HPDE6-E6E7 (cell line): ENCODE results near the gene KLK15.

ENCODE experiments used
- DNase-seq: peaks from one replicate; pipeline ENCODE4 v3.0.0; 2011; ENCODE audit warnings: missing footprints; ENCODE audit errors: extremely low spot score

Gene KLK15

GRCh38 chr19:50833117-50833801, at the start of gene KLK15:
TSS of gene KLK15 (minus strand) at chr19:50833574. CDS start at chr19:50831492, 2,082 bp downstream.
- no peak for DNase-seq

- DNase-seq = no peak
These were observed 48.8 kb upstream of the KLK15 start for GRCh38 chr19:50882188-50882587.

- DNase-seq = no peak
These were observed 46.9 kb upstream of the KLK15 start for GRCh38 chr19:50880241-50880640.

- DNase-seq = no peak
These were observed 45.5 kb upstream of the KLK15 start for GRCh38 chr19:50878851-50879250.

GRCh38 chr19:50877338-50877737, 44.0 kb upstream of the KLK15 start:
- no peak for DNase-seq

- DNase-seq = no peak
These were observed 43.1 kb upstream of the KLK15 start for GRCh38 chr19:50876456-50876855.

GRCh38 chr19:50875795-50876422, 42.5 kb upstream of the KLK15 start:
- no peak for DNase-seq

- DNase-seq = no peak
These were observed 40.8 kb upstream of the KLK15 start for GRCh38 chr19:50874211-50874610.

GRCh38 chr19:50873056-50873455, 39.7 kb upstream of the KLK15 start, which contains the start of gene KLK2:
TSS of gene KLK2 (plus strand) at chr19:50873439. CDS start at chr19:50873474, 35 bp downstream.
- DNase-seq = no peak

- DNase-seq = no peak
These were observed 37.2 kb upstream of the KLK15 start for GRCh38 chr19:50870417-50871089.

- no peak for DNase-seq
These were observed 36.1 kb upstream of the KLK15 start for GRCh38 chr19:50869479-50869878.

GRCh38 chr19:50861496-50862286, 28.3 kb upstream of the KLK15 start:
- no peak for DNase-seq

GRCh38 chr19:50861010-50861409, 27.6 kb upstream of the KLK15 start:
- DNase-seq = no peak

GRCh38 chr19:50859849-50860248, 26.5 kb upstream of the KLK15 start:
- no peak for DNase-seq

GRCh38 chr19:50858886-50859285, 25.5 kb upstream of the KLK15 start:
- no peak for DNase-seq

- DNase-seq = no peak
These were observed 24.0 kb upstream of the KLK15 start for GRCh38 chr19:50857366-50857765.

- no peak for DNase-seq
These were observed 21.4 kb upstream of the KLK15 start, which contains the start of gene KLK3 for GRCh38 chr19:50854636-50855410. TSS of gene KLK3 (plus strand) at chr19:50854915. CDS start at chr19:50854956, 41 bp downstream.

GRCh38 chr19:50851620-50852019, 18.2 kb upstream of the KLK15 start:
- no peak for DNase-seq

- no peak for DNase-seq
These were observed 17.4 kb upstream of the KLK15 start for GRCh38 chr19:50850738-50851137.

GRCh38 chr19:50844296-50844935, 11.0 kb upstream of the KLK15 start:
- no peak for DNase-seq
